ENCODE results near the gene NBPF3.
"Not testable (repeated sequence)": the region's sequence is repeated elsewhere in the genome, so short reads cannot be mapped to it uniquely, and the experiment has no call there.

Gene NBPF3, protein sequence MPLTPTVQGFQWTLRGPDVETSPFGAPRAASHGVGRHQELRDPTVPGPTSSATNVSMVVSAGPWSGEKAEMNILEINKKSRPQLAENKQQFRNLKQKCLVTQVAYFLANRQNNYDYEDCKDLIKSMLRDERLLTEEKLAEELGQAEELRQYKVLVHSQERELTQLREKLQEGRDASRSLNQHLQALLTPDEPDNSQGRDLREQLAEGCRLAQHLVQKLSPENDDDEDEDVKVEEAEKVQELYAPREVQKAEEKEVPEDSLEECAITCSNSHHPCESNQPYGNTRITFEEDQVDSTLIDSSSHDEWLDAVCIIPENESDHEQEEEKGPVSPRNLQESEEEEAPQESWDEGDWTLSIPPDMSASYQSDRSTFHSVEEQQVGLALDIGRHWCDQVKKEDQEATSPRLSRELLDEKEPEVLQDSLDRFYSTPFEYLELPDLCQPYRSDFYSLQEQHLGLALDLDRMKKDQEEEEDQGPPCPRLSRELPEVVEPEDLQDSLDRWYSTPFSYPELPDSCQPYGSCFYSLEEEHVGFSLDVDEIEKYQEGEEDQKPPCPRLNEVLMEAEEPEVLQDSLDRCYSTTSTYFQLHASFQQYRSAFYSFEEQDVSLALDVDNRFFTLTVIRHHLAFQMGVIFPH

DNA sequence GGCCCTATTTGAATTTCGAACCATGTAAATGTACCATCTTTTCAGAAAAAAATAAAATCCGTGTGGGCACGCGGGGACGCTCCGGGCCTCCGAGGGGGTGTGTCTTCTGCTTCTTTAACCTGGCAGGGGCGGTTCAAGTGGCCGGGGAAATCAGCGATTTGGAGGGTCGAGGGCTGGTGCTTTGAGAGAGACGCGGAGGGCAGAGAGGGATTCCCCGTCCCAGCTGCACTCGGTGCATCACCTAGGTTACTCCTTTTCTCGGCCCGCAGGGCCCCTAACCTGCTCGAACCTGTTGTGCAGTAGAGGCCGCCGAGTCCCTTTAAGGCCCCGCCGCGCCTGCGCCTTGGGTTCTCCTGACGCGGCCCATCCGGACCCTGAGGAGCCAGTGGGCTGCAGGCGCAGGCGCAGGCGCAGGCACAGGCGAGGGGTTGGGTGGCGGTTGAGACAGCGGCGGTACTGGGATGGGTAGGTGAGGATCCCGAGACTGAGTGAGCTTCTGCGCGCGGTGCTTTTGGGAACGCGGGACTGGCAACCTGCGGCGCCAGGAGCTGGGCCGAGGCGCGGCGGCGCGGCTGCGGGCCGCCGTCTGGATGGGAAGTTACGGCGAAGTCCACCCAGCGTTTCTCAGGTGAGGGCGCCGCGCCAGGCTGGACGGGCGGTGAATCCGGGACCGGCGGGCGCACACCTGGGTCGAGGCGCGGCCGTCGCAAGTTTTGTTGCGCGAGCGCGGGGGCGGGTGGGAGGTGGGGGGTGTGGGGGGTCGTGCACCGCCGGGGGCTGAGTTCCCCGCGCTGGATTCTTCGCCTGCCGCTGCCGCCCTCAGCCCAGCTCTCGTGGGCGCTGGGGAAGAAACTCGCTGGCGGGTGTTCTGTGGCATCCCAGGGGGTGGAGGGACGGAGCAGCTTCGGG lies at the start of gene NBPF3:
NBPF3 (plus strand) TSS at position 417 of the 909 bp plus-strand sequence. CDS start 4,950 bp downstream, outside the sequence.
- DNase-seq (ENCODE audit: low spot score) = peak; percentile 88
- TF ChIP-seq, protein P1, sequence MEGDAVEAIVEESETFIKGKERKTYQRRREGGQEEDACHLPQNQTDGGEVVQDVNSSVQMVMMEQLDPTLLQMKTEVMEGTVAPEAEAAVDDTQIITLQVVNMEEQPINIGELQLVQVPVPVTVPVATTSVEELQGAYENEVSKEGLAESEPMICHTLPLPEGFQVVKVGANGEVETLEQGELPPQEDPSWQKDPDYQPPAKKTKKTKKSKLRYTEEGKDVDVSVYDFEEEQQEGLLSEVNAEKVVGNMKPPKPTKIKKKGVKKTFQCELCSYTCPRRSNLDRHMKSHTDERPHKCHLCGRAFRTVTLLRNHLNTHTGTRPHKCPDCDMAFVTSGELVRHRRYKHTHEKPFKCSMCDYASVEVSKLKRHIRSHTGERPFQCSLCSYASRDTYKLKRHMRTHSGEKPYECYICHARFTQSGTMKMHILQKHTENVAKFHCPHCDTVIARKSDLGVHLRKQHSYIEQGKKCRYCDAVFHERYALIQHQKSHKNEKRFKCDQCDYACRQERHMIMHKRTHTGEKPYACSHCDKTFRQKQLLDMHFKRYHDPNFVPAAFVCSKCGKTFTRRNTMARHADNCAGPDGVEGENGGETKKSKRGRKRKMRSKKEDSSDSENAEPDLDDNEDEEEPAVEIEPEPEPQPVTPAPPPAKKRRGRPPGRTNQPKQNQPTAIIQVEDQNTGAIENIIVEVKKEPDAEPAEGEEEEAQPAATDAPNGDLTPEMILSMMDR (IDR thresholded peaks at IDR 0.05; ENCODE audit: extremely low read depth, missing control alignments) = no peak

DNA sequence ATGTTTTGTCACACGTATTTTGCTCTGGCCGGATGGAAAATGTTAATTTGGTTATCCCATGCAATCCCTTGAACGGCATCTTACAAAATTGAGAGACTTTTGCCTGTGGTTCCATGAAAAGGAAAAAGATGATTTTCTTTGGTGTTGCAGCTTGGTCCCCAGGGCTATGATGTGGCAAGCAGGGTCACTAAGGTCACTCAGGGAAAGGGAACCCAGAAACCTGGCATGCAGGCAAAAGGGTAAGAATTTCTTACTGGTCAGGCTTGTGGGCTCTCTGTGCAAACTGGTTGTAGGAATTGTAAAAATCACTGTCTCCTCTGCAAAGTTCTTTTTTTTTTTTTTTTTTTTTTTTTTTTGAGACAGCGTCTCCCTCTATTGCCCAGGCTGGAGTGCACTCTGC lies 48.4 kb upstream of the NBPF3 start:
- TF ChIP-seq, protein P1 (IDR thresholded peaks at IDR 0.05; ENCODE audit: extremely low read depth, missing control alignments) = no peak
- DNase-seq (ENCODE audit: low spot score) = no peak

DNA sequence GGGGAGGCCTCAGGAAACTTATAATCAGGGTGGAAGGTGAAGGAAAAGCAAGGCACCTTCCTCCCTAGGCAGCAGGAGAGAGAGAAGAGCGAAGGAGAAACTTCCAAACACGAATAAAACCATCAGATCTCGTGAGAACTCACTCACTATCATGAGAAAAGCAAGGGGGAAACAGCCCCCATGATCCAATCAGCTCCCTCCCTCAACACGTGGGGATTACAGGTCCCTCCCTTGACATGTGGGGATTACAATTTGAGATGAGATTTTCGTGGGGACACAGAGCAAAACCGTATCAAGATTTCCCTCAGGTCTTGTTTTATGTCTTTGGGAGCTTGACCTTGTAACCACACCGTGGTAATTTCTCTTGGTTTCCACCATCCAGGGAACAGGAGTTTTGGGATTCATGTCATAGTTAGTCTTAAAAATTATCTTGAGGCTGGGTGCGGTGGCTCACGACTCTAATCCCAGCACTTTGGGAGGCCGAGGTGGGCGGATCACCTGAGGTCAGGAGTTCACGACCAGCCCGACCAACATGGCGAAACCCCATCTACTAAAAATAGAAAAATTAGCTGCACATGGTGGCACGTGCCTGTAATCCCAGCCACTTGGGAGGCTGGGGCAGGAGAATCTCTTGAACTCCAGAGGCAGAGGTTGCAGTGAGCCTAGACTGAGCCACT lies 47.2 kb upstream of the NBPF3 start:
- TF ChIP-seq, protein P1 (IDR thresholded peaks at IDR 0.05; ENCODE audit: extremely low read depth, missing control alignments) = no peak
- no peak for DNase-seq (ENCODE audit: low spot score)

DNA sequence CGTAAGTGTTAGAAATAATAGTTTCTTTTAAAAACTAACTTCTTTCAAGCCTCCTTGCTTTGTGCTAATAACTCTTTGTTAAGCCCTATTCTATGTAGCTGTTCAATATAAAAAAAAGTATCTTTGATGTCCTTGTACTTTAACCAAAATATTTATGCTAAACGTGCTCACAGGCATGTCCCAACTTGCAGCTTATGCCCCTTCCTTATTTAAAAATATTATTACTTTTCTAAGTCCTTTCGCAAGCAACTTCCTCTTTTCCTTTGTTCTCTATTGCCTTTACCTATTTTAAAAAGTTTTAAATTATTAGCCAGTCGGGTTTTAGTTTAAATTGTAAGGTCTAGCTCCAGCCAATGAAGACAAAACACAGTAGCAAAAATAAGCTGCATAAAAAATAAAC lies 43.4 kb upstream of the NBPF3 start:
- TF ChIP-seq, protein P1 (IDR thresholded peaks at IDR 0.05; ENCODE audit: extremely low read depth, missing control alignments) = no peak
- no peak for DNase-seq (ENCODE audit: low spot score)

DNA sequence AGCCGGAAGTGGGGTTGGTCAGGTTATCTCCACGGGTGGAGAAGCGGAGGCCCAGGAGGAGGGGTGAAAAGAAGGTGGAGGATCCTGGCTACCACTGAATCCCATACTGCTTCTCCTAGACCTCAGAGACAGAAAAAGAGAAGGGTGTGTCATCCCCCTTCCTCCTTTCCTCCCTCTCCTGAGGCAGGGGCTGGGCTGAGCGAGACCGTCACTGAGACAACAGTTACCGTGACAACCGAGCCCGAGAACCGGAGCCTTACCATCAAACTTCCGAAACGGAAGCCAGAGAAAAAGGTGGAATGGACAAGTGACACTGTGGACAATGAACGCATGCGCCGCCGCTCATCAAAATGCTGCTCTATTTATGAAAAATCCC lies 42.1 kb upstream of the NBPF3 start:
- peak; percentile 34 for DNase-seq (ENCODE audit: low spot score)
- TF ChIP-seq, protein P1 (IDR thresholded peaks at IDR 0.05; ENCODE audit: extremely low read depth, missing control alignments) = no peak

DNA sequence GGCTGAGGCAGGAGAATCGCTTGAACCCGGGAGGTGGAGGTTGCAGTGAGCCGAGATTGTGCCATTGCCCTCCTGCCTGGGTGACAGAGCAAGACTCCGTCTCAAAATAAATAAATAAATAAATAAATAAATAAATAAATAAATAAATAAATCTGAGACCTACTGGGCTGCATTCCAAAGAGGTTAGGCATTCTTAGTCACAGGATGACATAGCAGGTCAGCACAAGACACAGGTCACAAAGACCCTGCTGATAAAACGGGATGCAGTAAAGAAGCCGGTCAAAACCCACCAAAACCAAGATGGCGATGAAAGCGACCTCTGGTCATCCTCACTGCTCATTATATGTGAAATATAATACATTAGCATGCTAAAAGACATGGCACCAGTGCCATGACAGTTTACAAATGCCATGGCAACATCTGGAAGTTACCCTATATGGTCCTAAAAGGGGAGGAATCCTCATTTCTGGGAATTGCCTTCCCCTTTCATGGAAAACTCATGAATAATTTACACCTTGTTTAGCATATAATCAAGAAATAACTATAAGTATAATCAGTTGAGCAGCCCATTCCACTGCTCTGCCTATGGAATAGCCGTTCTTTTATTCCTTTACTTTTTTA lies 38.1 kb upstream of the NBPF3 start:
- not testable (repeated sequence) for DNase-seq (ENCODE audit: low spot score)

DNA sequence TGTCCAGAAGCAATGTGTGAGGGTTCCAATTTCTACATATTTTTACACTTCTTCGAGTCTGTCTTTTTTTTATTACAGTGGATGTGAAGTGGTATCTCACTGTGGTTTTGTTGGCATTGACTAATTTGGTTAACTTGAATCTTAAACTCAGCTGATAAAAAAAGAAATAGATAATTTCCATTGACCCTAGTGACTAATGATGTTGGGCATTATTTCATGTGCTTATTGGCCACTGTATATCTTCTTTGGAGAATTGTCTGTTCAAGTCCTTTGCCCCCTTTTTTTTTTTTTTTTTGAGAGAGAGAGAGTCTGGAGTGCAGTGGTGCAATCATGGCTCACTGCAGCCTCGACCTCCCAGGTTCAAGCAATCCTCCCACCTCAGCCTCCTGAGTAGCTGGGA lies 33.3 kb upstream of the NBPF3 start:
- TF ChIP-seq, protein P1 (IDR thresholded peaks at IDR 0.05; ENCODE audit: extremely low read depth, missing control alignments) = no peak
- no peak for DNase-seq (ENCODE audit: low spot score)

DNA sequence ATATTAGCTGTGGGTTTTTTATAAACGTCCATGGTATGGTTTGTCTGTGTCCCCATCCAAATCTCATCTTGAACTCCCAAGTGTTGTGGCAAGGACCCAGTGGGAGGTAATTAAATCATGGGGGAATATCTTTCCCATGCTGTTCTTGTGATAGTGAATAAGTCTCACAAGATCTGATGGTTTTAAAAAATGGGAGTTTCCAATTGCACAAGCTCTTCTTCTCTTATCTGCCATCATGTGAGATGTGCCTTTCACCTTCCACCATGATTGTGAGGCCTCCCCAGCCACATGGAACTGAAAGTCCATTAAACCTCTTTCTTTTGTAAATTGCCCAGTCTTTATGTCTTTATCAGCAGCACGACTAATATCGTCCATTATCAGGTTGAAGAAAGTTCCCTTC lies 30.0 kb upstream of the NBPF3 start:
- not testable (repeated sequence) for DNase-seq (ENCODE audit: low spot score)

Data from GM20000 (cell line).